ENCODE data around the gene NHLRC1.

Gene NHLRC1

GRCh38 chr6:18161431-18161830 is 39.0 kb upstream of the NHLRC1 start:
- DNase-seq (ENCODE audit: extremely low spot score): no peak
- ChIA-PET POLR2A (no interaction called here), CTCF (interaction anchor here (1.0 kb wide), 1 partner anchor 19 kb away, joined by 3 read pairs; no protein-coding TSS in a partner anchor)
- TF ChIP-seq CTCF (IDR thresholded peaks at IDR 0.05; ENCODE audit: control extremely low read depth, extremely low read depth, low read depth, missing control alignments): no peak

DNA sequence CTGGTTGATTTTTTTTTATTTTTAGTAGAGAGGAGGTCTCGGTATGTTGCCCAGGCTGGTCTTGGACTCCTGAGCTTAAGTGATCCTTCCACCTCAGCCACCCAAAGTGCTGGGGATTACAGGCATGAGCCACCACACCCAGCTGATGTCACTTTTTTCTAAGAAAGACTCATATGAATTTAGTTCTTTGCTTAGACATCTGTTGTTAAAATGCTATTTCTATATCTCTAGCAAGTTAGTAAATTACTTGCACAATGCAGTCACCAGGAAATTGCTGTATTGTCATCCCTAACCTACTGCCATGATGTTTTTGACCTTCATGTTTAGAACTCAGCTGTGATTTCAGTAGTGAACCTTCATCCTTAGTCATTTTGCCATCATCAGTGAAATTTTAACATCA is 38.4 kb upstream of the NHLRC1 start:
- no peak for TF ChIP-seq CTCF (IDR thresholded peaks at IDR 0.05; ENCODE audit: control extremely low read depth, extremely low read depth, low read depth, missing control alignments)
- ChIA-PET POLR2A (no interaction called here), CTCF (interaction anchor here (1.0 kb wide), 1 partner anchor 19 kb away, joined by 3 read pairs; no protein-coding TSS in a partner anchor)
- DNase-seq (ENCODE audit: extremely low spot score): no peak

DNA sequence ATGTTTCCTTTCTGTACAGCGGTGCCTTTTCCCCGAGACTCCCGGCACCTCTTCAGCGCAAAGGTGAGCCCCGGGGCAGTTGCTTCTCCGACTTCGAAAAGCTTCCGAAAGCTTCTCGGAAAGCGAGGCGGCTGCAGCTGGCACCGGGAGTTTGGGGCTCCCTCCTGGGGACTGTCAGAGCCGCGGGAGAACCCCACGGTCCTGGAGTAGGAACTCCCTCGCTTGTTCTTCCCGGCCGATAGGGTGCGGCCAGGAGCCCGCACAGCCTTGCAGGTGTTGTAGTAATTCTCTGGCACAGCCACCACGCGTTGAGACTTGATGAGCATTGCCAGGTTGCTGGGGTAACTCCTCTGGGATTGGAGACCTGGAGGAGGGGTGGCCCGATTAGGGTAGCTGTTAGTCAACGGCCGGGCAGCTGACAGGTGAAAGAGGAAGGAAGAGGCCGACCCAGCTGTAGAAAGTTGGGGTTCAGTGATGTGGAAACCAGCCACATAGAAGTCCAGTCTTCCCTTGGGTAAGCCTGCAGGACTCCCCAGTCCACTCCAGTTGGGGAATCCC is 33.5 kb upstream of the NHLRC1 start:
- POLR2A ChIA-PET: no interaction called here
- TF ChIP-seq CTCF (IDR thresholded peaks at IDR 0.05; ENCODE audit: control extremely low read depth, extremely low read depth, low read depth, missing control alignments): peak; percentile 39
- CTCF ChIA-PET: interaction anchor here (1.6 kb wide), 1 partner anchor 54 kb away, joined by 3 read pairs; no protein-coding TSS in a partner anchor
- peak; percentile 66 for DNase-seq (ENCODE audit: extremely low spot score)

DNA sequence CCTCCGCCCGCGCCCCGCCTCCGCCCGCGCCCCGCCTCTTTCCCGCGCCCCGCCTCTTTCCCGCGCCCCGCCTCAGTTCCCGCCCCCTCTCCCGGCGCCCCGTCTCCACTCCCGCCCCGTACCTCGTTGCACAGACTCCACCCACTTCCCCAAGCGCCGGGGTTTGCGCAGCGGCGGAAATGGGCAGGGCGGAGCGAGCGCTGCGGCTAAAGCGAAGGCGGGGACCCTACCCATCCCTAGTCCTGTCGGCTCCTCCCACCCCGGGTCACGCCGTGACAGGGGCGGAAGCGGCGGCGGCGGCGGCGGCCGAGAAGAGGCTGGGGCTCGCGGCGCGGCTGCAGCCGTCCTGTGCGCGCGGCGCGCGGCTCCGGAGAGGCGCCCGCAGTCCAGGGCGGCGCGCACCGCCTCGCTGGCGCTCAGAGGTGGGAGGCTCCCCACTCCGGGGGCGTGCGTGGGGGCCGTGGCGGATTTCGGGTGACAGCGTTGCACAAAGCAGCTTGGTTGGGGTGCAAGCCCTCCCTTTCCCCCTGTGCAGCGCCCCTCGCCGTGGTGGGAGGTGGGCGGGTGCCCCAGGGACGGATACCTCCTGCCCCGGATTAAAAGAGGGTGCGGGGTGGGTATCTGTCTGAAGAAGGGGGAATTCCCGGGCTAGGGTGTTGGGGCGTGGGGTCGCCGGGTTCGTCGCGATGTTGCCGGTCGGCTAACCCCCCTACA is 32.8 kb upstream of the NHLRC1 start, which contains the start of gene KDM1B:
Gene KDM1B (plus strand): TSS at position 273 of the 714 bp plus-strand sequence. CDS start 4,474 bp downstream, outside the sequence.
- CTCF ChIA-PET: no interaction called here
- TF ChIP-seq CTCF (IDR thresholded peaks at IDR 0.05; ENCODE audit: control extremely low read depth, extremely low read depth, low read depth, missing control alignments): no peak

GRCh38 chr6:18154507-18155149 is 32.2 kb upstream of the NHLRC1 start, which contains the start of gene TPMT:
Gene TPMT (minus strand): TSS chr6:18155077. CDS start chr6:18149127, 5,950 bp downstream.
- TF ChIP-seq CTCF (IDR thresholded peaks at IDR 0.05; ENCODE audit: control extremely low read depth, extremely low read depth, low read depth, missing control alignments): no peak
- POLR2A ChIA-PET: interaction anchor here (0.7 kb wide), 1 partner anchor 52 kb away, joined by 4 read pairs; no protein-coding TSS in a partner anchor
- CTCF ChIA-PET: no interaction called here
- no peak for DNase-seq (ENCODE audit: extremely low spot score)

More for the DNA sequence above, 32.8 kb upstream of the NHLRC1 start, which contains the start of gene KDM1B:
- DNase-seq (ENCODE audit: extremely low spot score): peak; percentile 99
- POLR2A ChIA-PET: interaction anchor here (0.7 kb wide), 1 partner anchor 53 kb away, joined by 4 read pairs; no protein-coding TSS in a partner anchor

DNA sequence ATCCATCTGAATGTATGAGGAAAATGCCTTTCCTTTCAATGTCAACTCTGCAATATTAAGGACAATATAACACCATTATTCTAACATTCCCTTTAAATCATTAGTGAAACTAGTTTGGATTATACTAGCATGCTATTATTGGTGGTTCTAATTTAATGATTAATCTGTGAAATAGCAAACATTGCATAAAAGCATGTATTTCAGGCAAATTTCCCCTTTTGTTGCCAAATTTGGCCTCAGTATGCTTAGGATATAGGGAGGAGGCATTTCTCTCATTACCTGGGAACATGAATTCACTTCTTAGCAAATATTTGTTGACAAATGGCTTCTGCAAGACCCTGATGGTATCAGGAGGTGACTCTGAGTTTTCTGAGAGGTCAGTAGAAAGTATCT is 30.8 kb upstream of the NHLRC1 start:
- ChIA-PET CTCF (no interaction called here), POLR2A (no interaction called here)
- TF ChIP-seq CTCF (IDR thresholded peaks at IDR 0.05; ENCODE audit: control extremely low read depth, extremely low read depth, low read depth, missing control alignments): no peak
- DNase-seq (ENCODE audit: extremely low spot score): no peak

All from GM10248 (cell line).